Activated gamma-delta T cell treated with anti-CD3 and anti-CD28 coated beads, Interleukin-2, amount 50 U/mL, for 16 hours (primary cell): ENCODE data around the gene LPIN1.

Experiments used
- DNase-seq: peaks from one replicate; pipeline ENCODE4 v3.0.0-alpha.2; 2020; ENCODE audit warnings: low read depth

Gene LPIN1

DNA sequence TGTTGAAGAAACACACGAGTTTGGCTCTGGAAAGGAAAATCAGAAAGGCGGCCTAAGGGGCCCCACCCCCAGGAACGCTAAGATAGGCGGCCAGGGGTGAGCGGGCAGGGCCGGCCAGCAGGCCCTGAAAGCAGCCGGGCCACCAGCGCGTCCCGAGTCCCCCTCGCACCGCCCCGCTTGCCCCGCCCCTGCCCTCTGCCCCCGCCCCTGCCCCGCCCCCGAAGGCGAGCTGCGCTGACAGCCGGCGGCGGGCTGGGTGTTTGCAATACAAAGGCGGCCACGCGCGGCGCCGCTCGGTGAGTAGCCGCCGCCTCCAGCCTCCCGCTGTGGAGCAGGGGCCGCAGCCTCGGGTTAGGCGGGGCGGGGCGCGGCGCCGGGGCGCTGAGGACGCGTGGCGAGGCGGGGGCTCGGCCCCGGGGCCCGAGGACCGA, at the start of gene LPIN1:
LPIN1 (plus strand) TSS at position 257 of the 431 bp plus-strand sequence. CDS start 18,910 bp downstream, outside the sequence.
- DNase-seq, result peak; percentile 82

- no peak for DNase-seq
These were observed 49.7 kb upstream of the LPIN1 start for GRCh38 chr2:11696736-11697102.

GRCh38 chr2:11697103-11697871, 49.1 kb upstream of the LPIN1 start:
- no peak for DNase-seq

- no peak for DNase-seq
These were observed 48.2 kb upstream of the LPIN1 start for GRCh38 chr2:11698009-11698922.

- DNase-seq, result no peak
These were observed 46.5 kb upstream of the LPIN1 start for GRCh38 chr2:11699686-11700670.

- no peak for DNase-seq
These were observed 45.2 kb upstream of the LPIN1 start for GRCh38 chr2:11701206-11701605.

GRCh38 chr2:11701751-11702301, 44.6 kb upstream of the LPIN1 start:
- no peak for DNase-seq

GRCh38 chr2:11702946-11703345, 43.5 kb upstream of the LPIN1 start:
- DNase-seq, result no peak

DNA sequence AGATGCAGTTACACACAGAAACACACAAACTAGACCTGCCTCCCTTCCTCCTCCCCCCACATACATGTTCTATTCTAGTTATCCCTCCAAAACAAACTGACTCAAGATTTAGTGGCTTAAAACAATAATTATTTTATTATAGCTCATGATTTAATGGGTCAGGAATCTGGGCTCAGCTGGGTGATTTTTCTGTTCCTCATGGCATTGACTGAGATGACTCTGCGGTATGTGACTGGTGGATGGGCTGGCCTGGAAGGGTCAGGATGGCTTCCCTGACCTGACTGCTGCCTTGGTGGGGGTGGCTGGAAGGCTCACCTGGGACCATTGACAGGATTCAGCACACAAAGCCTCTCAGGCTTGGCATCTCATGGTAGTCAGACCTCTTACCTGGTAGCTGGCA, 42.7 kb upstream of the LPIN1 start:
- no peak for DNase-seq

DNA sequence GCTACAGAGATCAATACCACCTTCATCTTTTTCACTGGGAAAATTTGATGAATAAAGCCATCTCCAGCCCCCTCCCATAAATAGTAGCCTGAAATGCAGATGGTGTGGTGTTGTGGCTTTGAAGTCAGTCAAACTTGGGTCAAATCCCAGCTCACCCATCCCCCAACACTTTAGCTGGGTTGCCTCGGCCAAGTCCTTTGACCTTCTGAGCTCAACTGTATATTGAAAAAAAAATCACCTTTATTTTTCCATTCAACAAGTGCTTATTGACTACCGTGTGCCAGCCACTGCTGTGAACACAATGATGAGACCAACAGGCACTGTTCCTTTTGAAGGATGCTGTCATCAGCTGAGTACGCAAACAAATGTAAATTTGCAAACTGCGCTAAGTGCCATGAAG, 41.4 kb upstream of the LPIN1 start:
- DNase-seq, result no peak

- no peak for DNase-seq
These were observed 40.7 kb upstream of the LPIN1 start for GRCh38 chr2:11705711-11706110.

- DNase-seq, result no peak
These were observed 38.3 kb upstream of the LPIN1 start for GRCh38 chr2:11708106-11708505.

DNA sequence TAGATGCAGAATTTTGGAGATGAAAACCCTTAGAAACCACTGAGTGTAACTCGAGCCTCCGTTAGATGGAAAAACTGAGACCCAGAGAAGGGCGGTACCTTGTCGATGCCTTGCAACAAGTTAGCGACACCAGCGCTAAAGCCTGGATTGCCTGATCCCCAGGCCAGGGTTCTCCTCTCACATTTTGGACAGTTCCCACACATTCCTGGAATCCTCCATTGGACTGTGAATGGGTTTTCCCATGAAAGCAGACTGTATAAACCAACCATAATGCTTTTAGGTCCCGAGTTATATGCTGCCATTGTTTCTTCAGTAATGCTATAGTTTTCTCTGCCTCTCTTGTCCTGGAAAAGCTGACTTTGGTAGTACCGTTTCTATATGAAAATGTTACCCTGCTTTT, 37.1 kb upstream of the LPIN1 start:
- DNase-seq, result no peak

- DNase-seq, result no peak
These were observed 36.2 kb upstream of the LPIN1 start for GRCh38 chr2:11710210-11710609.

GRCh38 chr2:11710632-11711353, 35.6 kb upstream of the LPIN1 start:
- no peak for DNase-seq

DNA sequence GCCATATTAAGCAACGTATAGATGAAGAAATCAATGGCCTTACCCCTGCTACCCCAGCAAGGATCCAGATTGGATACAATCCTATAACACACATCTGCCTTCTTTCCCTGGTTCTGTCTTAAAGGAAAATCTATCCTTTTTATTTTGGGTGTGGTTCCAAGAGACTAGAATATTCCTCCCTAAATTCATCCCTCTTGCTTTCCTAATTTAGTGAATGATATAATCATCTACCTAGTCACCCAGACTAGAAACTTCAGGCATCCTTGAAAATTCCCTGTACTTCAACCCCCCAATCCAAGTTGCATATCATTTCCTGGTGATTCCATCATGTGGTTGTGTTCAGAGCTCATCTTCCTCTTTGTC, 35.1 kb upstream of the LPIN1 start:
- DNase-seq, result no peak

DNA sequence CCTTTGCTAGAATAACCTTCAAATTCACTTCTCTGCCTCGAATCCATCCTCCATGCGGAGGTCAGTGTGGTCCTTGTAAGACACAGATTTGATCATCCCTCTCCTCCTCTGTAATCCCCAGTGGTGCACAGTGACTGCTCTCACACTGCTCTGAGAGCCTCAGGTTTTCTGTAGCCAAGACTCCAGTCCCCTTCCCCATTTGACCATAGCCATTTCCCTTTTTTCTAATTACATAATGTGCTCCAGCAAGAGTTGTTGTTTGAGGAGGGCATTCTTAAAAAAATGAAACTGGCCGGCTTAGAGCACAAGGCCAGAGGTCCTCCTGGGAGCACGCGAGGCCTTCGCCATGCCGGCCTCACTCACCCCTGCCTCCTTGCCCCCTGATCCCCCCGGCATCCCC, 34.7 kb upstream of the LPIN1 start:
- no peak for DNase-seq

DNA sequence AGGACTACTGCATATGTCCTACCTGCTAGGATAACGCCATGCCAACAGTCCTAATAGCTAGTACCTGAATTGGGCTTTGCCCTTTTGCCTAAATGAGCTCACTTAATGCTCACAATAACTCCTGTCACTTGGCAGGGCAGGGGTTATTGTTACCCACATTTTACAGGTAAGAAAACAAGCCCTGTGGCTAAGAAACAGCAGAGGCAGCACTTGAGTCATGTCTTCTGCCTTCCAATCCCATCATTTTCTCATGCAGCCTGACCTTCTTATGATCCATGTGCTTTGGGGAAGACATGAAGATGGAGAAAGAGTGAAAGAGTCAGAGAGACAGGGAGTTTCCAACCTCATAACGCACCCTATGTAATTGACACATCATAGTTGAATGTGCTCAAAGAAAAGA, 33.6 kb upstream of the LPIN1 start:
- DNase-seq, result no peak

GRCh38 chr2:11713815-11714214, 32.6 kb upstream of the LPIN1 start:
- DNase-seq, result no peak

GRCh38 chr2:11715987-11716652, 30.3 kb upstream of the LPIN1 start:
- DNase-seq, result no peak
